Effector memory CD4-positive, alpha-beta T cell (primary cell): ENCODE results near the gene CPT1A.

Source experiments
- DNase-seq, 3 donors: peaks; one replicate each; pipeline ENCODE4 v3.0.0-alpha.2; 2020
- H3K27ac ChIP-seq: 2 replicates; pipeline ENCODE4 v1.7.0; 2013; ENCODE audit warnings: mild to moderate bottlenecking, low read length, moderate library complexity; ENCODE audit not compliant: insufficient read depth, poor library complexity, severe bottlenecking
- H3K27me3 ChIP-seq: replicated peaks from 2 replicates; pipeline ENCODE4 v1.7.0; 2013; ENCODE audit warnings: mild to moderate bottlenecking, low read length; ENCODE audit not compliant: insufficient read depth, control insufficient read depth, poor library complexity, severe bottlenecking
- H3K36me3 ChIP-seq: 2 replicates; pipeline ENCODE4 v1.7.0; 2013; ENCODE audit warnings: mild to moderate bottlenecking, low read length, moderate library complexity; ENCODE audit not compliant: control insufficient read depth, insufficient read depth
- H3K4me1 ChIP-seq: 2 replicates; pipeline ENCODE4 v1.7.0; 2013; ENCODE audit warnings: low read length, mild to moderate bottlenecking; ENCODE audit not compliant: control insufficient read depth, insufficient read depth, poor library complexity, severe bottlenecking
- H3K4me3 ChIP-seq: 2 replicates; pipeline ENCODE4 v1.7.0; 2013; ENCODE audit warnings: low read length, low read depth, mild to moderate bottlenecking; ENCODE audit not compliant: insufficient read depth, poor library complexity, severe bottlenecking
- H3K9me3 ChIP-seq: 2 replicates; pipeline ENCODE4 v1.7.0; 2013; ENCODE audit warnings: mild to moderate bottlenecking, low read length, moderate library complexity; ENCODE audit not compliant: control insufficient read depth

The CPT1A gene

GRCh38 chr11:68704887-68705286, 136.8 kb downstream of the CPT1A start:
- Histone ChIP-seq H3K36me3 (no peaks in the 10 kb centered on the region), H3K9me3 (no peaks in the 10 kb centered on the region), H3K27me3 (no peaks in the 10 kb centered on the region), H3K4me1 (no peaks in the 10 kb centered on the region), H3K27ac (no peak overlapping the region), H3K4me3 (no peak overlapping the region)
- DNase-seq: no peak
